Measurements from ENCODE around the gene TMEM131. TPM values are rescaled to one million over a fixed set of nuclear protein-coding genes. Genes with fewer than 3 reads are reported as not detected.
A peak's percentile ranks its signal among the peaks of the same experiment; 100 is the strongest.

The TMEM131 gene
- total and polyA plus RNA-seq, 11 donors = 9.3 to 38.3 (median 31.2) TPM

DNA sequence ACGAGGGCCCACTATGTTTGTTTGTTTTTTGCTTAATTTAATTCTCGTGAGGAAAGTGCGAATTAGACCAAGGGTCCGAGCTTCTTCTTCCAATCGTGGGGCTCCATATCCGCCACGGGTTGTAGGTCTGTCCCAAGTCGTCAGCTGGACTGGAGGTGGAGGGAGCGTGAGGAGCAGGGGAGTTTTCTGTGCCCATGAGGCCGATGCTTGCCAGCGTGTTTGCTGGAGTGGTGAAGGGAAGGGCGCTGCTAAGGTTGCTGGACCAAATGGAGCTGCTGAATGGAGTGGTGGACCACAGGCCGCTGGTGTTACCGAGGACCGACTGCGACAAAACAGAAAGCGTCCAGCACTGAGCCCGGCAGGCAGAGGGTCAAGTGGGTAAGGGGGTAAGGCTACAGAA is 238.7 kb downstream of the TMEM131 start:
- no peaks in the 10 kb centered on the region for H3K27me3 ChIP-seq
- no peaks in the 10 kb centered on the region for H3K9me3 ChIP-seq
- WGBS, 4 donors = 93 to 95% (median 94%) methylated on average over 18 of the region's 18 CpGs
- TF ChIP-seq, protein P1, sequence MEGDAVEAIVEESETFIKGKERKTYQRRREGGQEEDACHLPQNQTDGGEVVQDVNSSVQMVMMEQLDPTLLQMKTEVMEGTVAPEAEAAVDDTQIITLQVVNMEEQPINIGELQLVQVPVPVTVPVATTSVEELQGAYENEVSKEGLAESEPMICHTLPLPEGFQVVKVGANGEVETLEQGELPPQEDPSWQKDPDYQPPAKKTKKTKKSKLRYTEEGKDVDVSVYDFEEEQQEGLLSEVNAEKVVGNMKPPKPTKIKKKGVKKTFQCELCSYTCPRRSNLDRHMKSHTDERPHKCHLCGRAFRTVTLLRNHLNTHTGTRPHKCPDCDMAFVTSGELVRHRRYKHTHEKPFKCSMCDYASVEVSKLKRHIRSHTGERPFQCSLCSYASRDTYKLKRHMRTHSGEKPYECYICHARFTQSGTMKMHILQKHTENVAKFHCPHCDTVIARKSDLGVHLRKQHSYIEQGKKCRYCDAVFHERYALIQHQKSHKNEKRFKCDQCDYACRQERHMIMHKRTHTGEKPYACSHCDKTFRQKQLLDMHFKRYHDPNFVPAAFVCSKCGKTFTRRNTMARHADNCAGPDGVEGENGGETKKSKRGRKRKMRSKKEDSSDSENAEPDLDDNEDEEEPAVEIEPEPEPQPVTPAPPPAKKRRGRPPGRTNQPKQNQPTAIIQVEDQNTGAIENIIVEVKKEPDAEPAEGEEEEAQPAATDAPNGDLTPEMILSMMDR (IDR thresholded peaks at IDR 0.05) = no peak
- TF ChIP-seq POLR2A (IDR thresholded peaks at IDR 0.05) = no peak
- intact Hi-C loops (cut with DNase I) = no loop called here
- H3K4me3 ChIP-seq = no peak overlapping the region
- H3K27ac ChIP-seq = no peak overlapping the region
- DNase-seq = no peak
- peaks cover 0 to 42% (median 18%) of the 10 kb centered on the region in 12 donors for H3K4me1 ChIP-seq
- H3K36me3 ChIP-seq = peaks cover 0 to 81% (median 69%) of the 10 kb centered on the region in 9 donors
- no peak for ATAC-seq

GRCh38 chr2:97755491-97755890 is 240.3 kb downstream of the TMEM131 start:
- Histone ChIP-seq H3K4me1 (peaks cover 0 to 45% (median 11%) of the 10 kb centered on the region in 12 donors), H3K9me3 (no peaks in the 10 kb centered on the region), H3K4me3 (no peak overlapping the region), H3K27me3 (no peaks in the 10 kb centered on the region), H3K27ac (peak overlapping the region in 10 of 12 donors; percentile 52 to 89 (median 72)), H3K36me3 (peaks cover 0 to 65% (median 57%) of the 10 kb centered on the region in 9 donors)
- WGBS, 4 donors = 94 to 98% (median 97%) methylated on average over 2 of the region's 2 CpGs
- ATAC-seq (no peak), DNase-seq (no peak)
- intact Hi-C loops (cut with DNase I) = no loop called here
- TF ChIP-seq, protein P1 (IDR thresholded peaks at IDR 0.05) = no peak
- no peak for TF ChIP-seq POLR2A (IDR thresholded peaks at IDR 0.05)

GRCh38 chr2:97754690-97755346 is 240.9 kb downstream of the TMEM131 start:
- 60 to 72% (median 66%) methylated on average over 12 of the region's 12 CpGs for WGBS, 4 donors
- no peak overlapping the region for H3K4me3 ChIP-seq
- TF ChIP-seq, protein P1 (IDR thresholded peaks at IDR 0.05) = no peak
- TF ChIP-seq POLR2A (IDR thresholded peaks at IDR 0.05) = no peak
- ATAC-seq (peak; percentile 22 to 83 (median 36)), DNase-seq (peak in 1 of 5 donors; percentile 42)
- H3K27me3 ChIP-seq = no peaks in the 10 kb centered on the region
- peak overlapping the region in 11 of 12 donors; percentile 42 to 89 (median 71) for H3K27ac ChIP-seq
- peaks cover 0 to 58% (median 50%) of the 10 kb centered on the region in 9 donors for H3K36me3 ChIP-seq
- intact Hi-C loops (cut with DNase I) = no loop called here
- H3K9me3 ChIP-seq = no peaks in the 10 kb centered on the region
- H3K4me1 ChIP-seq = peaks cover 0 to 43% (median 10%) of the 10 kb centered on the region in 12 donors

DNA sequence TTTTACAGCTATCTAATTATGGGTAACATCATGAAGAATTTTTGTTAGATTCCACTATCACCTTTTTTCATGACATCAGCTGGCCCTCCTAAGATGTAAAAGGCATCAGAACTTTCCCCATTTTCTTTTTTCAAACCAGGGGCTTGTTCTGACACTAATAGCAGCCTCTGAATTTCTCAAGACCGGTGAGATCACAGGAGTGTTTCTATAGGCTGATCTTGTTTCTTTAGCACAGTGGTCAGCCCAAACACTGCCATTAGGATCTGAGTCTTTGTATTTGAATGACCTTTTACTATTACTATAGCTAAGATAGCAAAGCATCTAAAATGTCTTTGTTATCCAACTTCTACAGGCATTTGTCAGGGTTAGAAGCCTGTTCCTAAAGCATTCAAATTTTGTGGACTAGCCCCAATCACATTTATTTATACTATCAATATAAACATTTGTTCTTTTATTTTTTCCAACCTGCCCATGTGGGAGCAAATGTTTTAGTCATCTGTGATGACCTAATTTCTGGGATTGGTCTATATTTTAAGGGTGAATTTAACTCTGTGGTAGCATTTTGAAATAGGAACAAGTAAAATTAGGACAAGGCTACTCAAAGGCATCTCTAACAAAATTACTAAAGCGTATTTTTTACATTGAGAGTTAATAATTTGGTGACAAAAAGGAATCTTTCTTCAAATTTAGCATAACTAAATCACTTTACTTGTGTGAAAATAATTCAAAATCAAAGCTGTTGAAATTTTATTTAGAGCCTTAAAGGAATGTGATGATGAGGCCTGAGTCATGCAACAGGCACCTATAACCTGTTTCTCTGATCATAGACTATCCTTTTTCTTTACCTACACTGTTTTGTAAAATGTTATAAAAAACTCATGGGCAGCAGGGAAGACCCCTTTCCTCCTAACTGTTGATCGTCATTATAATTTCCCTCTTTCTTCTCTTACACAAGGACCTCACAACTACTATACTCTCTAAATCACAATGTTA is 243.1 kb downstream of the TMEM131 start:
- no peaks in the 10 kb centered on the region for H3K9me3 ChIP-seq
- peaks cover 0 to 39% (median 29%) of the 10 kb centered on the region in 9 donors for H3K36me3 ChIP-seq
- no peaks in the 10 kb centered on the region for H3K27me3 ChIP-seq
- no peak for TF ChIP-seq POLR2A (IDR thresholded peaks at IDR 0.05)
- TF ChIP-seq, protein P1 (IDR thresholded peaks at IDR 0.05) = no peak
- intact Hi-C loops (cut with DNase I) = no loop called here
- no peak overlapping the region for H3K27ac ChIP-seq
- DNase-seq (no peak), ATAC-seq (no peak)
- H3K4me1 ChIP-seq = peaks cover 0 to 43% (median 12%) of the 10 kb centered on the region in 12 donors
- H3K4me3 ChIP-seq = no peak overlapping the region
- WGBS, 4 donors = 94 to 99% (median 95%) methylated on average over 3 of the region's 3 CpGs

Data from heart left ventricle (tissue), 16 donors.